Sigmoid colon (tissue), 4 donors: ENCODE results near the gene RPL10.

Experiments
- POLR2AphosphoS5 ChIP-seq, 4 donors: sonication (generic); formaldehyde crosslinking; IDR thresholded peaks; one replicate each; pipeline ENCODE4 v1.6.1; 2017; ENCODE audit warnings: antibody characterized with exemption in 4 of 4
- TF ChIP-seq, protein P1 (sequence below), 4 experiments: fragments of 450-650 bp in 3 of 4; fragments of 200-600 bp in 1 of 4; IDR thresholded peaks; one replicate each; pipeline ENCODE4 v1.5.1; 2016 to 2019; ENCODE audit warnings: antibody characterized with exemption in 4 of 4, mild to moderate bottlenecking in 3 of 4, moderate library complexity in 2 of 4

DNA sequence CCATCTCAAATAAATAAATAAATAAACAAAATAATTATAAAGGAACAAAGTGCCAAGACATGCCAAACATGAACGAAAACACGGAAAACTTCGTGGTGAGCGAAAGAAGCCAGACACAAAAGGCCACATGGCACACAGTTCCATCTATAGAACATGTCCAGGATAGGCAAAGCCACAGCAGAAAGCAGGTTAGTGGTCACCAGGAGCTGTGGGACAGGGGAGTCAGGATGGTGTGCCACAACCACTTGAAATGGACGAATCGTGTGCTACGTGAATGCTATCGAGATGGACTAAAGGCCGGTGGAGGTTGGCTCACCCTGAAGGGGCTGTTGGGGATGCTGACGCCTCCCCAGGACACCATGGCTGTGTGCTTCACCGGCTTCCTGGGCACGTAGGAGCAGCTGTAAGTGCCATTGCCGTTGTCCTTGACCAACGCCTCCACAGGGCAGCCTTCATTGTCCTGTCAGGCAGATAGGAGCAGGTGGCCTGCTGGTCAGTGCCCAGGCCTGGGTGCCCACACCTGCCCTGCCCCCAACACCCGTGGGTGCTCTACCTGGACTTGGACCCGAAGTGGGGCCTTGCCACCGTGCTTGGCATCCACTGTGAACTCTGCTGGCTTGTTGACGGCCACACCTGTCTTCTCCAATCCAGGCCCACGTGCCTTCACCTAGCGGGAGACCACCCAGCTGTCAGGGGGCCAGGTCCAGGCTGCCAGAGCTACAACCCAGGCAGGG lies 34.3 kb upstream of the RPL10 start:
- TF ChIP-seq, protein P1, sequence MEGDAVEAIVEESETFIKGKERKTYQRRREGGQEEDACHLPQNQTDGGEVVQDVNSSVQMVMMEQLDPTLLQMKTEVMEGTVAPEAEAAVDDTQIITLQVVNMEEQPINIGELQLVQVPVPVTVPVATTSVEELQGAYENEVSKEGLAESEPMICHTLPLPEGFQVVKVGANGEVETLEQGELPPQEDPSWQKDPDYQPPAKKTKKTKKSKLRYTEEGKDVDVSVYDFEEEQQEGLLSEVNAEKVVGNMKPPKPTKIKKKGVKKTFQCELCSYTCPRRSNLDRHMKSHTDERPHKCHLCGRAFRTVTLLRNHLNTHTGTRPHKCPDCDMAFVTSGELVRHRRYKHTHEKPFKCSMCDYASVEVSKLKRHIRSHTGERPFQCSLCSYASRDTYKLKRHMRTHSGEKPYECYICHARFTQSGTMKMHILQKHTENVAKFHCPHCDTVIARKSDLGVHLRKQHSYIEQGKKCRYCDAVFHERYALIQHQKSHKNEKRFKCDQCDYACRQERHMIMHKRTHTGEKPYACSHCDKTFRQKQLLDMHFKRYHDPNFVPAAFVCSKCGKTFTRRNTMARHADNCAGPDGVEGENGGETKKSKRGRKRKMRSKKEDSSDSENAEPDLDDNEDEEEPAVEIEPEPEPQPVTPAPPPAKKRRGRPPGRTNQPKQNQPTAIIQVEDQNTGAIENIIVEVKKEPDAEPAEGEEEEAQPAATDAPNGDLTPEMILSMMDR (IDR thresholded peaks at IDR 0.05), result no peak
- TF ChIP-seq POLR2AphosphoS5 (IDR thresholded peaks at IDR 0.05), result peak; percentile 9 to 66 (median 38)
